Neuronal stem cell (in vitro differentiated cells): ENCODE data around the gene STPG1.
A peak's percentile ranks its signal among the peaks of the same experiment; 100 is the strongest.

ENCODE experiments used
- DNase-seq: peaks from one replicate; pipeline ENCODE4 v3.0.0-alpha.2; 2013; ENCODE audit warnings: low spot score
- H2AFZ ChIP-seq: one replicate; pipeline ENCODE4 v1.6.1; 2013; ENCODE audit warnings: mild to moderate bottlenecking, low read length, inconsistent platforms
- H2AK5ac ChIP-seq: 2 replicates; pipeline ENCODE4 v1.6.1; 2013; ENCODE audit warnings: low read depth, mild to moderate bottlenecking, inconsistent platforms, low read length, moderate library complexity, mixed read lengths
- H2BK120ac ChIP-seq: 2 replicates; pipeline ENCODE4 v1.6.1; 2013; ENCODE audit warnings: low read depth, mild to moderate bottlenecking, inconsistent platforms, low read length, moderate library complexity, mixed read lengths
- H2BK12ac ChIP-seq: one replicate; pipeline ENCODE4 v1.6.1; 2013; ENCODE audit warnings: low read length, inconsistent platforms
- H2BK15ac ChIP-seq: 2 replicates; pipeline ENCODE4 v1.6.1; 2013; ENCODE audit warnings: mild to moderate bottlenecking, low read length, inconsistent platforms, mixed read lengths
- H2BK5ac ChIP-seq: one replicate; pipeline ENCODE4 v1.6.1; 2013; ENCODE audit warnings: inconsistent platforms, mild to moderate bottlenecking, low read length, moderate library complexity
- H3K14ac ChIP-seq: one replicate; pipeline ENCODE4 v1.6.1; 2013; ENCODE audit warnings: low read length, inconsistent platforms
- H3K18ac ChIP-seq: 2 replicates; pipeline ENCODE4 v1.6.1; 2013; ENCODE audit warnings: low read length, inconsistent platforms
- H3K23ac ChIP-seq: 2 replicates; pipeline ENCODE4 v1.6.1; 2013; ENCODE audit warnings: low read depth, mild to moderate bottlenecking, mixed read lengths, low read length, inconsistent platforms; ENCODE audit not compliant: poor library complexity
- H3K27ac ChIP-seq: replicated peaks from 3 replicates; pipeline ENCODE4 v1.5.1; 2013; ENCODE audit warnings: low read length, inconsistent platforms
- H3K27me3 ChIP-seq, 3 experiments: 2 replicates each; pipeline ENCODE4 v1.6.1; 2013; ENCODE audit warnings: low read length in 3 of 3, mild to moderate bottlenecking in 2 of 3, inconsistent platforms in 1 of 3, low read depth in 1 of 3, mixed read lengths in 1 of 3, moderate library complexity in 1 of 3; ENCODE audit not compliant: control insufficient read depth in 3 of 3, insufficient read depth in 3 of 3
- H3K36me3 ChIP-seq, 2 donors: replicated peaks in 1 of 2; 2 replicates each; pipeline ENCODE4 v1.6.1; 2013; ENCODE audit warnings: low read length in 2 of 2; ENCODE audit not compliant: control insufficient read depth in 2 of 2, insufficient read depth in 2 of 2
- H3K4ac ChIP-seq: 2 replicates; pipeline ENCODE4 v1.6.1; 2013; ENCODE audit warnings: inconsistent platforms, mild to moderate bottlenecking, low read length, moderate library complexity
- H3K4me1 ChIP-seq, 2 donors: 1 replicate in 1 of 2; 2 replicates in 1 of 2; pipeline ENCODE4 v1.6.1; 2013; ENCODE audit warnings: low read length in 2 of 2, low read depth in 1 of 2; ENCODE audit not compliant: control insufficient read depth in 2 of 2, insufficient read depth in 1 of 2
- H3K4me2 ChIP-seq: one replicate; pipeline ENCODE4 v1.6.1; 2013; ENCODE audit warnings: mild to moderate bottlenecking, low read length, inconsistent platforms; ENCODE audit not compliant: insufficient read depth, poor library complexity, severe bottlenecking
- H3K4me3 ChIP-seq, 2 donors: 2 replicates each; pipeline ENCODE4 v1.5.1; 2013; ENCODE audit warnings: low read length in 2 of 2, mild to moderate bottlenecking in 2 of 2, inconsistent platforms in 1 of 2, moderate library complexity in 1 of 2
- H3K79me1 ChIP-seq: one replicate; pipeline ENCODE4 v1.6.1; 2013; ENCODE audit warnings: low read depth, mild to moderate bottlenecking, inconsistent platforms, low read length, moderate library complexity
- H3K9ac ChIP-seq: one replicate; pipeline ENCODE4 v1.6.1; 2013; ENCODE audit warnings: mild to moderate bottlenecking, low read depth, low read length, inconsistent platforms; ENCODE audit not compliant: poor library complexity
- H3K9me3 ChIP-seq, 2 donors: replicated peaks in 1 of 2; 2 replicates each; pipeline versions ENCODE3 to v1.6.1; 2013; ENCODE audit warnings: low read length in 2 of 2, mild to moderate bottlenecking in 2 of 2, inconsistent platforms in 1 of 2, low read depth in 1 of 2, mixed read lengths in 1 of 2, moderate library complexity in 1 of 2; ENCODE audit not compliant: control insufficient read depth in 2 of 2, insufficient read depth in 1 of 2
- H4K8ac ChIP-seq: one replicate; pipeline ENCODE4 v1.6.1; 2013; ENCODE audit warnings: low read depth, mild to moderate bottlenecking, inconsistent platforms, low read length, moderate library complexity
- H4K91ac ChIP-seq: one replicate; pipeline ENCODE4 v1.6.1; 2013; ENCODE audit warnings: low read length, low read depth, mild to moderate bottlenecking, inconsistent platforms; ENCODE audit not compliant: poor library complexity
- WGBS, 2 donors: extraction: QIAGEN DNeasy Blood & Tissue Kit; methylation state at CpG; one replicate each; pipeline ENCODE4 v1.1.7; 2013; ENCODE audit warnings: missing lambda C conversion rate in 2 of 2, mixed read lengths in 1 of 2; ENCODE audit not compliant: insufficient read length in 2 of 2, insufficient replicate concordance in 1 of 2; ENCODE audit errors: extremely low coverage in 2 of 2; 5-methylcytosine and 5-hydroxymethylcytosine counted together

The STPG1 gene

GRCh38 chr1:24343412-24344089 lies 70.0 kb downstream of the STPG1 start:
- no peak overlapping the region for H2BK15ac ChIP-seq
- no peaks in the 10 kb centered on the region for H3K36me3 ChIP-seq
- H4K8ac ChIP-seq, result no peak overlapping the region
- no peak overlapping the region for H3K23ac ChIP-seq
- WGBS, 2 donors, result no CpG with 5 or more reads among the region's 13 CpGs
- no peak overlapping the region for H3K4me2 ChIP-seq
- no peak overlapping the region for H4K91ac ChIP-seq
- peak overlapping the region; percentile 73 for H2AK5ac ChIP-seq
- no peak overlapping the region for H3K14ac ChIP-seq
- H3K18ac ChIP-seq, result no peak overlapping the region
- H3K9ac ChIP-seq, result no peak overlapping the region
- peaks cover 8 to 10% of the 10 kb centered on the region in 2 donors for H3K4me1 ChIP-seq
- H3K79me1 ChIP-seq, result no peaks in the 10 kb centered on the region
- no peaks in the 10 kb centered on the region for H3K9me3 ChIP-seq
- DNase-seq, result no peak
- H2BK5ac ChIP-seq, result no peak overlapping the region
- peaks cover 0 to 5% (median 0%) of the 10 kb centered on the region in 3 experiments for H3K27me3 ChIP-seq
- H2BK12ac ChIP-seq, result peak overlapping the region; percentile 93
- H2AFZ ChIP-seq, result no peak overlapping the region
- no peak overlapping the region for H3K4ac ChIP-seq
- H2BK120ac ChIP-seq, result no peak overlapping the region
- no peak overlapping the region for H3K4me3 ChIP-seq
- H3K27ac ChIP-seq, result no peak overlapping the region

GRCh38 chr1:24341260-24341659 lies 72.3 kb downstream of the STPG1 start:
- Histone ChIP-seq H3K23ac (no peak overlapping the region), H3K27me3 (no peaks in the 10 kb centered on the region)
- no peak for DNase-seq

GRCh38 chr1:24340770-24341169 lies 72.8 kb downstream of the STPG1 start:
- no peaks in the 10 kb centered on the region for H3K79me1 ChIP-seq
- H3K27ac ChIP-seq, result no peak overlapping the region
- H3K27me3 ChIP-seq, result no peaks in the 10 kb centered on the region
- no peak overlapping the region for H3K23ac ChIP-seq
- no peak overlapping the region for H4K8ac ChIP-seq
- H3K9ac ChIP-seq, result no peak overlapping the region
- no peaks in the 10 kb centered on the region for H3K36me3 ChIP-seq
- peaks cover 7 to 8% of the 10 kb centered on the region in 2 donors for H3K4me1 ChIP-seq
- peak overlapping the region; percentile 74 for H3K18ac ChIP-seq
- no peak for DNase-seq
- H2BK12ac ChIP-seq, result no peak overlapping the region
- no peak overlapping the region for H3K4ac ChIP-seq
- no peak overlapping the region for H3K4me2 ChIP-seq
- no peak overlapping the region for H3K4me3 ChIP-seq
- H3K14ac ChIP-seq, result no peak overlapping the region
- no peak overlapping the region for H4K91ac ChIP-seq
- no peak overlapping the region for H2BK120ac ChIP-seq
- no peak overlapping the region for H2AFZ ChIP-seq
- H2BK5ac ChIP-seq, result no peak overlapping the region
- no peaks in the 10 kb centered on the region for H3K9me3 ChIP-seq
- peak overlapping the region; percentile 70 for H2BK15ac ChIP-seq
- no CpG with 5 or more reads among the region's 8 CpGs for whole genome bisulfite sequencing, 2 donors
- peak overlapping the region; percentile 8 for H2AK5ac ChIP-seq

More at GRCh38 chr1:24341260-24341659, 72.3 kb downstream of the STPG1 start:
- Histone ChIP-seq H3K4ac (no peak overlapping the region), H3K27ac (no peak overlapping the region), H2BK15ac (peak overlapping the region; percentile 65), H2BK5ac (no peak overlapping the region), H2AFZ (no peak overlapping the region), H3K14ac (no peak overlapping the region), H3K4me1 (peaks cover 7 to 8% of the 10 kb centered on the region in 2 donors), H2BK120ac (no peak overlapping the region), H3K9ac (no peak overlapping the region), H4K8ac (no peak overlapping the region), H3K4me3 (no peak overlapping the region), H3K36me3 (no peaks in the 10 kb centered on the region), H3K4me2 (no peak overlapping the region), H3K9me3 (no peaks in the 10 kb centered on the region), H2BK12ac (no peak overlapping the region), H4K91ac (no peak overlapping the region), H3K79me1 (no peaks in the 10 kb centered on the region), H3K18ac (peak overlapping the region; percentile 74), H2AK5ac (peak overlapping the region; percentile 71)
- WGBS, 2 donors, result no CpG with 5 or more reads among the region's 8 CpGs

- Histone ChIP-seq H2AK5ac (peak overlapping the region; percentile 13), H3K4me2 (no peak overlapping the region), H3K36me3 (no peaks in the 10 kb centered on the region), H3K27me3 (no peaks in the 10 kb centered on the region), H3K18ac (no peak overlapping the region), H2AFZ (no peak overlapping the region), H3K4me1 (peaks cover 7 to 8% of the 10 kb centered on the region in 2 donors), H2BK12ac (no peak overlapping the region), H3K27ac (no peak overlapping the region), H2BK15ac (no peak overlapping the region), H4K8ac (no peak overlapping the region), H3K4ac (no peak overlapping the region), H3K9me3 (no peaks in the 10 kb centered on the region), H3K14ac (no peak overlapping the region), H3K23ac (no peak overlapping the region), H3K9ac (no peak overlapping the region), H3K79me1 (no peaks in the 10 kb centered on the region), H2BK5ac (no peak overlapping the region), H2BK120ac (no peak overlapping the region), H4K91ac (no peak overlapping the region), H3K4me3 (no peak overlapping the region)
- WGBS, 2 donors, result no CpG with 5 or more reads among the region's 8 CpGs
- DNase-seq, result no peak
Observed at GRCh38 chr1:24339996-24340395, 73.6 kb downstream of the STPG1 start.
